ENCODE results near the gene CLIP4. TPM values are rescaled to one million over a fixed set of nuclear protein-coding genes. Genes with fewer than 3 reads are reported as not detected.

The CLIP4 gene
- total RNA-seq, 1 experiment from 2014 or later = 0.39 TPM

DNA sequence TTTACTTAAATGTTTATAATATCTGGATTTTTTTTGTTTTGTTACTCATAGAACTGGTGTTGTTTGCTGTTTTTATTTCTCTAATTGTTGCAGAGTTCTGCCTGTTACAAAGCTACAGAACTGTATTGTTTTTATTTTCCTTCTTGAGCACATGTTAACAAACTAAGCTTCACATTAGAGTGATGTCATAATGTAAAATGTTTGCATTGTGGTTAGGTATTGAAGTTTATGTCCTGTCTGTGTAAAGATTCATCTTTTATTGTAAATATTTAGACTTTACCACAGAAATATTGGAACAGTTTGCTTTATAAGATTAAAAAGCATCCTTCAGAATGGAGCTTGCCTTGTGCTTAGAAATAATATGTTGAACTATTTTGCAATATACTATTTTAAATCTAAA lies 67.7 kb downstream of the CLIP4 start (continued):
- no peak for TF ChIP-seq ATF3 (CRISPR knock-in tag; conservative IDR thresholded peaks at IDR 0.05)
- no peak for TF ChIP-seq EMX1 (CRISPR knock-in tag; IDR thresholded peaks at IDR 0.05)
- no peak for TF ChIP-seq NR3C1 (CRISPR knock-in tag; conservative IDR thresholded peaks at IDR 0.05; ENCODE audit: low read depth)
- no peak for TF ChIP-seq TEAD1 (CRISPR knock-in tag; IDR thresholded peaks at IDR 0.05)
- TF ChIP-seq SOX15 (CRISPR knock-in tag; IDR thresholded peaks at IDR 0.05) = no peak
- TF ChIP-seq SMAD4 (CRISPR knock-in tag; IDR thresholded peaks at IDR 0.05) = no peak

GRCh38 chr2:29184531-29184930 lies 69.3 kb downstream of the CLIP4 start:
- DNase-seq (ENCODE audit: low spot score) (no peak), ATAC-seq (no peak)
- Mint-ChIP-seq H3K27ac (no peak overlapping the region), H3K4me3 (no peak overlapping the region), H3K27me3 (ENCODE audit: low read depth) (peaks cover 8% of the 10 kb centered on the region), H3K9me3 (peaks cover 10% of the 10 kb centered on the region), H3K36me3 (peaks cover 7% of the 10 kb centered on the region), H3K4me1 (no peaks in the 10 kb centered on the region)
- ChIA-PET CTCF (no interaction called here), POLR2A (interaction anchor here (0.5 kb wide), 1 partner anchor 42 kb away, joined by 6 read pairs; no protein-coding TSS in a partner anchor)
- TF ChIP-seq ZNF317 (CRISPR knock-in tag; IDR thresholded peaks at IDR 0.05; ENCODE audit: borderline replicate concordance, low read depth) = no peak

GRCh38 chr2:29186817-29187216 lies 71.6 kb downstream of the CLIP4 start:
- ATAC-seq (no peak), DNase-seq (ENCODE audit: low spot score) (no peak)
- ChIA-PET CTCF (no interaction called here), POLR2A (no interaction called here)
- Mint-ChIP-seq H3K36me3 (peaks cover 7% of the 10 kb centered on the region), H3K4me3 (no peak overlapping the region), H3K27ac (no peak overlapping the region), H3K4me1 (no peaks in the 10 kb centered on the region), H3K27me3 (ENCODE audit: low read depth) (peaks cover 2% of the 10 kb centered on the region; the same call in 1 of the 2 replicates), H3K9me3 (peaks cover 10% of the 10 kb centered on the region)
- TF ChIP-seq ATF1 (CRISPR knock-in tag; IDR thresholded peaks at IDR 0.05) = no peak
- no peak for TF ChIP-seq CREM (CRISPR knock-in tag; IDR thresholded peaks at IDR 0.05)
- TF ChIP-seq ATF6 (CRISPR knock-in tag; IDR thresholded peaks at IDR 0.05) = no peak
- TF ChIP-seq, protein P1, sequence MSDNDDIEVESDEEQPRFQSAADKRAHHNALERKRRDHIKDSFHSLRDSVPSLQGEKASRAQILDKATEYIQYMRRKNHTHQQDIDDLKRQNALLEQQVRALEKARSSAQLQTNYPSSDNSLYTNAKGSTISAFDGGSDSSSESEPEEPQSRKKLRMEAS (CRISPR knock-in tag; IDR thresholded peaks at IDR 0.05) = no peak
- TF ChIP-seq, protein P2, sequence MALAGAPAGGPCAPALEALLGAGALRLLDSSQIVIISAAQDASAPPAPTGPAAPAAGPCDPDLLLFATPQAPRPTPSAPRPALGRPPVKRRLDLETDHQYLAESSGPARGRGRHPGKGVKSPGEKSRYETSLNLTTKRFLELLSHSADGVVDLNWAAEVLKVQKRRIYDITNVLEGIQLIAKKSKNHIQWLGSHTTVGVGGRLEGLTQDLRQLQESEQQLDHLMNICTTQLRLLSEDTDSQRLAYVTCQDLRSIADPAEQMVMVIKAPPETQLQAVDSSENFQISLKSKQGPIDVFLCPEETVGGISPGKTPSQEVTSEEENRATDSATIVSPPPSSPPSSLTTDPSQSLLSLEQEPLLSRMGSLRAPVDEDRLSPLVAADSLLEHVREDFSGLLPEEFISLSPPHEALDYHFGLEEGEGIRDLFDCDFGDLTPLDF (CRISPR knock-in tag; IDR thresholded peaks at IDR 0.05) = no peak
- TF ChIP-seq GABPB1 (CRISPR knock-in tag; IDR thresholded peaks at IDR 0.05) = no peak
- no peak for TF ChIP-seq ETV6 (CRISPR knock-in tag; IDR thresholded peaks at IDR 0.05)
- TF ChIP-seq, protein P3, sequence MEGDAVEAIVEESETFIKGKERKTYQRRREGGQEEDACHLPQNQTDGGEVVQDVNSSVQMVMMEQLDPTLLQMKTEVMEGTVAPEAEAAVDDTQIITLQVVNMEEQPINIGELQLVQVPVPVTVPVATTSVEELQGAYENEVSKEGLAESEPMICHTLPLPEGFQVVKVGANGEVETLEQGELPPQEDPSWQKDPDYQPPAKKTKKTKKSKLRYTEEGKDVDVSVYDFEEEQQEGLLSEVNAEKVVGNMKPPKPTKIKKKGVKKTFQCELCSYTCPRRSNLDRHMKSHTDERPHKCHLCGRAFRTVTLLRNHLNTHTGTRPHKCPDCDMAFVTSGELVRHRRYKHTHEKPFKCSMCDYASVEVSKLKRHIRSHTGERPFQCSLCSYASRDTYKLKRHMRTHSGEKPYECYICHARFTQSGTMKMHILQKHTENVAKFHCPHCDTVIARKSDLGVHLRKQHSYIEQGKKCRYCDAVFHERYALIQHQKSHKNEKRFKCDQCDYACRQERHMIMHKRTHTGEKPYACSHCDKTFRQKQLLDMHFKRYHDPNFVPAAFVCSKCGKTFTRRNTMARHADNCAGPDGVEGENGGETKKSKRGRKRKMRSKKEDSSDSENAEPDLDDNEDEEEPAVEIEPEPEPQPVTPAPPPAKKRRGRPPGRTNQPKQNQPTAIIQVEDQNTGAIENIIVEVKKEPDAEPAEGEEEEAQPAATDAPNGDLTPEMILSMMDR (IDR thresholded peaks at IDR 0.05) = no peak
- TF ChIP-seq FOXK1 (CRISPR knock-in tag; IDR thresholded peaks at IDR 0.05) = no peak
- TF ChIP-seq NFATC4 (CRISPR knock-in tag; IDR thresholded peaks at IDR 0.05) = no peak
- TF ChIP-seq NR3C1 (CRISPR knock-in tag; conservative IDR thresholded peaks at IDR 0.05; ENCODE audit: low read depth) = no peak
- no peak for TF ChIP-seq SMAD4 (CRISPR knock-in tag; IDR thresholded peaks at IDR 0.05)
- no peak for TF ChIP-seq ZBTB21 (CRISPR knock-in tag; IDR thresholded peaks at IDR 0.05; ENCODE audit: borderline replicate concordance)
- no peak for TF ChIP-seq PRRX2 (CRISPR knock-in tag; IDR thresholded peaks at IDR 0.05)
- TF ChIP-seq MLX (CRISPR knock-in tag; IDR thresholded peaks at IDR 0.05) = no peak
- TF ChIP-seq NFE2L1 (CRISPR knock-in tag; IDR thresholded peaks at IDR 0.05) = no peak
